GM18505 (cell line): ENCODE data around the gene KCTD6.

Experiments used
- ATAC-seq: cut with Tn5 transposase; IDR thresholded peaks from one replicate; pipeline ENCODE4 v1.9.1; 2021; ENCODE audit not compliant: unreplicated experiment
- POLR2A ChIP-seq: IDR thresholded peaks from 4 replicates; pipeline ENCODE4 v1.6.1; 2011; ENCODE audit warnings: borderline replicate concordance; ENCODE audit not compliant: insufficient read depth, insufficient read length; ENCODE audit errors: extremely low read depth

Gene KCTD6

GRCh38 chr3:58474348-58474911, 17.5 kb upstream of the KCTD6 start:
- no peak for TF ChIP-seq POLR2A
- ATAC-seq = no peak

GRCh38 chr3:58474967-58475578, 16.8 kb upstream of the KCTD6 start:
- no peak for ATAC-seq
- TF ChIP-seq POLR2A = no peak

- TF ChIP-seq POLR2A = no peak
- no peak for ATAC-seq
Observed at GRCh38 chr3:58478781-58479180, 13.1 kb upstream of the KCTD6 start.

GRCh38 chr3:58480309-58480708, 11.6 kb upstream of the KCTD6 start:
- TF ChIP-seq POLR2A = no peak
- ATAC-seq = no peak

GRCh38 chr3:58482917-58483636, 8.8 kb upstream of the KCTD6 start:
- TF ChIP-seq POLR2A = no peak
- ATAC-seq = no peak

- no peak for ATAC-seq
- no peak for TF ChIP-seq POLR2A
Observed at GRCh38 chr3:58484045-58484721, 7.7 kb upstream of the KCTD6 start.

- no peak for ATAC-seq
- no peak for TF ChIP-seq POLR2A
Observed at GRCh38 chr3:58484722-58485069, 7.2 kb upstream of the KCTD6 start.

GRCh38 chr3:58485801-58486435, 6.0 kb upstream of the KCTD6 start:
- TF ChIP-seq POLR2A = no peak
- no peak for ATAC-seq

- TF ChIP-seq POLR2A = no peak
- no peak for ATAC-seq
Observed at GRCh38 chr3:58487140-58487886, 4.6 kb upstream of the KCTD6 start.

- ATAC-seq = no peak
- no peak for TF ChIP-seq POLR2A
Observed at GRCh38 chr3:58488967-58489366, 2.9 kb upstream of the KCTD6 start.

GRCh38 chr3:58490860-58491501, 915 bp upstream of the KCTD6 start:
- no peak for TF ChIP-seq POLR2A
- no peak for ATAC-seq

- no peak for ATAC-seq
- no peak for TF ChIP-seq POLR2A
Observed at GRCh38 chr3:58492494-58492905, 604 bp downstream of the KCTD6 start.
